ENCODE data around the gene SEMA5A. TPM values are rescaled to one million over a fixed set of nuclear protein-coding genes. Genes with fewer than 3 reads are reported as not detected.

SEMA5A gene
- total and polyA plus RNA-seq, 2 of the 13 experiments (the other 11 are each of a cell fraction or from before 2014, with no cell fraction given), result 0.01 TPM; not detected in 1

- no peaks in the 10 kb centered on the region for H3K36me3 ChIP-seq (replicated peaks in 1 of 2; ENCODE audit: control insufficient read depth in 1 of 2, insufficient read depth in 2 of 2, low read length in 2 of 2)
- TF ChIP-seq PAX8 (CRISPR knock-in tag; IDR thresholded peaks at IDR 0.05; ENCODE audit: borderline replicate concordance) (no peak), MTF1 (CRISPR knock-in tag; IDR thresholded peaks at IDR 0.05) (no peak), MTF2 (CRISPR knock-in tag; IDR thresholded peaks at IDR 0.05; ENCODE audit: borderline replicate concordance) (no peak), IRF1 (CRISPR knock-in tag; IDR thresholded peaks at IDR 0.05; ENCODE audit: low read depth) (no peak)
- H2AFZ ChIP-seq (ENCODE audit: low read length), result no peak overlapping the region
- intact Hi-C loops (cut with micrococcal nuclease; ENCODE audit: unreplicated experiment) (no loop called here), in situ Hi-C loops (cut with HindIII; ENCODE audit: extremely low pct_ligation_motif_present, low pct_unique_long_range_greater_than_20kb) (no loop called here)
- no peak for DNase-seq (ENCODE audit: low spot score)
- H3K9me3 ChIP-seq (ENCODE audit: low read length), result peaks cover 84% of the 10 kb centered on the region
- H3K9ac ChIP-seq (ENCODE audit: insufficient read depth, low read depth, low read length), result no peak overlapping the region
- H3K79me2 ChIP-seq (ENCODE audit: insufficient read depth, low read length), result no peaks in the 10 kb centered on the region
- no peak for ATAC-seq
- FAIRE-seq, result no peak
- no peaks in the 10 kb centered on the region; a peak in 1 of 5 replicates for H3K27me3 ChIP-seq (ENCODE audit: control insufficient read depth in 1 of 2, insufficient read depth in 2 of 2, low read length in 2 of 2)
- ChIA-PET CTCF (ENCODE audit: low intra/inter-chr PET ratio, low total read pairs) (interaction anchor here (0.6 kb wide), 1 partner anchor 72 kb away, joined by 3 read pairs; no protein-coding TSS in a partner anchor), POLR2A (no interaction called here)
- no peaks in the 10 kb centered on the region for H4K20me1 ChIP-seq (ENCODE audit: insufficient read depth, low read length)
- 0% methylated on average over 5 of the region's 5 CpGs for WGBS (ENCODE audit: low lambda C conversion rate)
- no peak overlapping the region for H3K4me2 ChIP-seq (ENCODE audit: low read depth, low read length)
- no TSS peak for BruUV-seq (replicated peaks)
- no peak overlapping the region for H3K4me3 ChIP-seq (replicated peaks in 1 of 3; ENCODE audit: insufficient read depth in 1 of 3, low read depth in 2 of 3, low read length in 3 of 3)
- H3K27ac ChIP-seq (ENCODE audit: extremely low read length, insufficient read depth, low read length), result no peak overlapping the region
- no peaks in the 10 kb centered on the region for H3K4me1 ChIP-seq (ENCODE audit: insufficient read depth, low read length)
Measured at GRCh38 chr5:9059920-9060691, 485.8 kb downstream of the SEMA5A start.

- Histone ChIP-seq H3K4me3 (replicated peaks in 1 of 3; ENCODE audit: insufficient read depth in 1 of 3, low read depth in 2 of 3, low read length in 3 of 3) (no peak overlapping the region), H4K20me1 (ENCODE audit: insufficient read depth, low read length) (no peaks in the 10 kb centered on the region), H3K4me2 (ENCODE audit: low read depth, low read length) (no peak overlapping the region), H3K36me3 (replicated peaks in 1 of 2; ENCODE audit: control insufficient read depth in 1 of 2, insufficient read depth in 2 of 2, low read length in 2 of 2) (no peaks in the 10 kb centered on the region), H3K9me3 (ENCODE audit: low read length) (peaks cover 84% of the 10 kb centered on the region), H3K27me3 (ENCODE audit: control insufficient read depth in 1 of 2, insufficient read depth in 2 of 2, low read length in 2 of 2) (no peaks in the 10 kb centered on the region; a peak in 1 of 5 replicates), H2AFZ (ENCODE audit: low read length) (no peak overlapping the region), H3K9ac (ENCODE audit: insufficient read depth, low read depth, low read length) (no peak overlapping the region), H3K27ac (ENCODE audit: extremely low read length, insufficient read depth, low read length) (no peak overlapping the region), H3K79me2 (ENCODE audit: insufficient read depth, low read length) (no peaks in the 10 kb centered on the region), H3K4me1 (ENCODE audit: insufficient read depth, low read length) (no peaks in the 10 kb centered on the region)
- WGBS (ENCODE audit: low lambda C conversion rate), result 0% methylated on average over 1 of the region's 1 CpG
- TF ChIP-seq ZNF431 (CRISPR knock-in tag; IDR thresholded peaks at IDR 0.05; ENCODE audit: borderline replicate concordance, low read depth) (no peak), TGIF2 (CRISPR knock-in tag; IDR thresholded peaks at IDR 0.05) (no peak), PATZ1 (CRISPR knock-in tag; IDR thresholded peaks at IDR 0.05) (no peak)
- no peak for DNase-seq (ENCODE audit: low spot score)
- FAIRE-seq, result no peak
- intact Hi-C loops (cut with micrococcal nuclease; ENCODE audit: unreplicated experiment) (no loop called here), in situ Hi-C loops (cut with HindIII; ENCODE audit: extremely low pct_ligation_motif_present, low pct_unique_long_range_greater_than_20kb) (no loop called here)
- ATAC-seq, result no peak
- no TSS peak for BruUV-seq (replicated peaks)
- ChIA-PET CTCF (ENCODE audit: low intra/inter-chr PET ratio, low total read pairs) (no interaction called here), POLR2A (no interaction called here)
Measured at GRCh38 chr5:9058666-9059065, 487.2 kb downstream of the SEMA5A start.
